ENCODE data around the gene MINAR2.
A peak's percentile ranks its signal among the peaks of the same experiment; 100 is the strongest.

The MINAR2 gene

DNA sequence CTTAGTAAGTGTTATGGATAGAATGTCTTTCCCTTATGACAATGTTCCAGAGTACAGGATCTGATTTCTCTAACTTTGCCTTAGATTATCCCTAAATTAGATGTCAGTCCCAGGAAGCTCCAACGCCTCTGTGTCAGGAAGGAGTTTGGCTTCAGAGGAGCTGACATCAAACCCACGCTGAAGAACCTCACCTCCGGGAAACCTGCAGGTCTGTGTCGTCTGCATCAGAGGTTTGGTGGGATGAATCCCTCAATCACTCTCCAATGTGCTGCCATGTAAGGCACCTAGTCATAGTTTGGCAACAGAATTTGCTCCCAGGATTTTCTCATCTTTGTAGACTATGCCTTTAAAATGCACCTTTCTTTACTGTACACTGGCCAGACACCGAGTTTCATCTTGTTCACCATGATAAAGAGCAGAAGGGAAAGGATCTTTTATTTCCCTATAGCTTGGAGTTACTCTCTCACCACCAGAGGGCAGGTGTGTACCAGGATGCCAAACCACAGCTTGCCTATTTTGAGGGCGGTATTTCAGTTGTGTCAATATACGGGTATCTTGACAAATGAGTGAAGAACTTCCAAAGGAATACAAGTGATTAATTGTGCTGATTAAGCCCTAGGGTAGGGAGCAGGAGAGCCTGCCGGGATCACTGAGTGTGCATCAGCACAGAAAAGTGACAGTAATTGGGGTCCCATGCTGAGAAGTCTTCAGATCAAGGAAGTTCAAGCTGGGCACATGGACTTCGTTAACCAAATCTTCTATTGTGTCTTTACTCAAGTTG is 23.4 kb downstream of the MINAR2 start:
- peak; percentile 72 for DNase-seq (ENCODE audit: low spot score)

DNA sequence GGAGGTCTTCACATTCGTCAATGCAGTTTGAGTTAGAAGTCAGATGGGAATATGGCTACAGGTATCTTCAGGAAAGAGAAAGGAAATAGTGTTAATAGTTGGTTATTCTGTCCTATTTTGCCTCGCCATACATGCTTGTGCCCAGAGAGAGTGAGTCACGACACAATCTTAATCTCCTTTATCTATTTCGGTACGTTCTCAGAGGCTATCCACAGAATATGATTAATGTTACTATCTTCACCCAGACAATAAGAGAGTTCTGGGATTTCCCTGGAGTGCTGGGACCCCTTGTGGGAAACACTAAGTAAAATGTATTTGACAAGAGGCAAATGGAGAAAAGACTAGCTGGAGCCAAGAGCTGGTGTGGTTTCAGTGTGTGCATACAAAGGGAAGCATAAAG is 25.5 kb downstream of the MINAR2 start:
- no peak for DNase-seq (ENCODE audit: low spot score)

DNA sequence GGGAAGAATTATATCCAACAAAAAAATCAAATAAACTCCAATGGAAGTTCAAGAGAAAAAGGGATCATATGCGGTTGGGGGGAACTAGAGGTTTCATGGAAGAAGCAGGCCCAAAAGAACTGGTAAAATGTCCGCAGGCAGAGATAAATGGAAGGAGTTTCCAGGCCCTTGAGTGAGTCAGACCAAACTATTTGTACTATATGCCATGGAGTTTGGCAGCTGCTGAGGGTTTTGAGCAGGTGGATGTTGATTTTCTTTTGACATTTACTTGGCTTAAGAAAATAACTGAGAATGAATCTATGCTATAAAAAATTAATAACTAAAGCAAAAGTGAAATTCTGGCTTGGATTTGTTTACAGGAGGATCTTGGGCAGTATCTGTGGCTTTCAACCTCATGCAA is 33.7 kb downstream of the MINAR2 start:
- no peak for DNase-seq (ENCODE audit: low spot score)

DNA sequence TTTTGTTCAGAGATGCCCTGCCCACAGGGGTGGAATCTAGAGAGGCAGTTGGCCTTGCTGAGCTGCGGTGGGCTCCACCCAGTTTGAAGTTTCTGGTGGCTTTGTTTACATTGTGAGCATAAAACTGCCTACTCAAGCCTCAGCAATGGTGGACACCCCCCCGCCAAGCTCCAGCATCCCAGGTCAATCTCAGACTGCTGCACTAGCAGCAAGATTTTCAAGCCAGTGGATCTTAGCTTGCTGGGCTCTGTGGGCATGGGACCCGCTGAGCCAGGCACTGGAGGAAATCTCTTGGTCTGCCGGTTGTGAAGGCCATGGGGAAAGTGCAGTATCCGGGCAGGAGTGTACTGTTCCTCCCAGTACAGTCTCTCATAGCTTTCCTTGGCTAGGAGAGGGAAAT is 55.5 kb downstream of the MINAR2 start:
- DNase-seq (ENCODE audit: low spot score) = no peak

DNA sequence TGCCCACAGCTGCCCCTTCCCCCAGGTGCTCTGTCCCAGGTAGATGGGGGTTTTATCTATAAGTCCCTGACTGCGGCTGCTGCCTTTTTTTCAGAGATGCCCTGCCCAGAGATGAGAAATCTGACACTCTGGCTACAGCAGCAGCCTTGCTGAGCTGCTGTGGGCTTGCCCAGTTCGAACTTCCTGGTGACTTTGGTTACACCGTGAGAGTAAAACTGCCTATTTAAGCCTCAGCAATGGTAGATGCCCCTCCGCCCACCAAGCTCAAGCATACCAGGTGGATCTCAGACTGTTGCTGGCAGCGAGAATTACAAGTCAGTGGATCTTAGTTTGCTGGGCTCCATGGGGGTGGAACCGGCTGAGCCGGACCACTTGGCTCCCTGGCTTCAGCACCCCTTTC is 56.8 kb downstream of the MINAR2 start:
- no peak for DNase-seq (ENCODE audit: low spot score)

DNA sequence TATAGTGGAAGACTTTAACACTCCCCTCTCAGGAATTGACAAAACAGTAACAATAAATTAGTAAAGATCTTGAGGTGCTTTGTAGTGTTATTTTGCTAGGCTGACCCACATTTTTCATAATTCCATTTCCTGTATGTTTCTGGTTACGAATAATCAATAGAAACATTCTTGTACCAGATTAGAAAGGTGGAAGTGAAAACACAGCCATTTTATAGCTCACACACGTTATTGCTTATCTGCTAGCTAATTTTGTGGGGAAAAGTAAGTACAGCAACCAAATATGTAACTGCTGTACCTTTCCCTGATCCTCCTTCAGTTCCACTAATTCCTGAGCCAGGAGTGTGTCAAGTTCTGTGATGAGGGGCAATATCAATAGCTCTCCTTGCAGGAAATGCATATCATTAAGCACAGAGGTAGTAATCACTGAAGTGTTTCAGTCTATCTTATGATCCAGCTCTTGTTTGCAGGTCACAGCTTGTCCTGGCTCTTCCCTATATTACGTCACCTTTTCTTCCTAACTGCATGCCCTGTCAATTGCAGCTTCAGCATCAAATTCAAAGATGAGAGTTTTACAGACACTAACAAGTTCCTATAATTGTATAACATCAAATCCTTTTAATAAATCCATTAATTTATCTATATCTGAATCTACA is 59.4 kb downstream of the MINAR2 start:
- DNase-seq (ENCODE audit: low spot score) = no peak
